Measurements from ENCODE around the gene TOM1L2.
A peak's percentile ranks its signal among the peaks of the same experiment; 100 is the strongest.

The TOM1L2 gene

DNA sequence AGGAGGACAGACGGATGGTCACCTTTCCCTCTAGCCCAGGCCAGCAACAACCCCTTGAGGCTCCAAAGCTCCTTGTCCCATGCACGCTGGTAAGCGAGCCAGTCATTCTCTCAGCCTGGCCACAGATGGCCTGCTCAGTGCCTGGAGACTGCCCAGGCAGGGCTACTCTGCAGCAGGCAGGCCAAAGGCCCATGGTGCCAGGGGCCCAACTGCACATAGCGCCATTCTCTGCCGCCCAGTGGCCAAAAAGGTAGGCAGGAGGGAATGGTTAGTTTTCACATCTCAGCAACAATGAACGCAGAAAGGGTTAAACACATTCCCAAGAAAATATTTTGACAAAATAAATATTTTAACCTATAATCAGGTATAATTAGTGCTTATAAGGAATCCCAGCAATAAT lies 127.7 kb downstream of the TOM1L2 start:
- no peak for DNase-seq

DNA sequence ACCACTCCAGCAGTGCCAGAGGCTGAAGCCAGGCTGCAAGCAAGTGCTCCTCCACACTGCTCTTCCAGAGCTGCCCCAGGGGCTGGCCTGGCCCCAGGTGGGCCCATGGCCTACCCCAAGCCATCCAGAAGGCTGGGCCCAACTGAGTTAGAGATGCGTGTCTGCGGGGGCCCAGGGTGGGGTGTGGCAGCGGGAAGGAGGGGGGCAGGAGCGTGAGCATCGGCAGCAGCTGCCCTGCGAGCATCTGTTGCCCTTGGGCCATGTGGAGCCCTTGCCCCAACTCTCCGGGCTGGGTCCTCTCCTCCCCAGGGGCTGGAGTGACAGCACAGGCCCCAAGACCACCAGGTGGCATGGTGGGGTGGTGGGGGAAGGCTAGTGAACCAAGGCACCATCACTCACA lies 128.1 kb downstream of the TOM1L2 start:
- no peak for DNase-seq

DNA sequence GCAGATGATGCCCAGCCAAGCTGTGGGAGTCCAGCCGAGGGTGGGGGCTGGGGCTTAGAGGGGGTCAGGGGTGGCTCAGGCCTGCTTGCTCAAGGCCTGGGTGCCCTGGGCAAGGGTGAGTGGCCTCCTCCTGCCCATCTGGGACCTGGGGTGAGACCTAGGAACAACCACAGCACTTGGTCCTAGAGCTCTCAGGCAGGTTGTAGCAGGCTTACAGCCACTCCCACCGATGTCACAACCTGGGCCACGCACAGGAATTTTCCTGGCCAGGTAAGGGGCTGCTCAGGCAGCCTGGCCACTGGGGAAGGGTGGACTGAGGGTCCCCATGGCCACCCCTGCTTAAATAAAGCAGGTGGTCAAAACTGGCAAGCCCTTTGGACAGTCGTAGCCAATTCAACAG lies 129.1 kb downstream of the TOM1L2 start:
- DNase-seq, result no peak

DNA sequence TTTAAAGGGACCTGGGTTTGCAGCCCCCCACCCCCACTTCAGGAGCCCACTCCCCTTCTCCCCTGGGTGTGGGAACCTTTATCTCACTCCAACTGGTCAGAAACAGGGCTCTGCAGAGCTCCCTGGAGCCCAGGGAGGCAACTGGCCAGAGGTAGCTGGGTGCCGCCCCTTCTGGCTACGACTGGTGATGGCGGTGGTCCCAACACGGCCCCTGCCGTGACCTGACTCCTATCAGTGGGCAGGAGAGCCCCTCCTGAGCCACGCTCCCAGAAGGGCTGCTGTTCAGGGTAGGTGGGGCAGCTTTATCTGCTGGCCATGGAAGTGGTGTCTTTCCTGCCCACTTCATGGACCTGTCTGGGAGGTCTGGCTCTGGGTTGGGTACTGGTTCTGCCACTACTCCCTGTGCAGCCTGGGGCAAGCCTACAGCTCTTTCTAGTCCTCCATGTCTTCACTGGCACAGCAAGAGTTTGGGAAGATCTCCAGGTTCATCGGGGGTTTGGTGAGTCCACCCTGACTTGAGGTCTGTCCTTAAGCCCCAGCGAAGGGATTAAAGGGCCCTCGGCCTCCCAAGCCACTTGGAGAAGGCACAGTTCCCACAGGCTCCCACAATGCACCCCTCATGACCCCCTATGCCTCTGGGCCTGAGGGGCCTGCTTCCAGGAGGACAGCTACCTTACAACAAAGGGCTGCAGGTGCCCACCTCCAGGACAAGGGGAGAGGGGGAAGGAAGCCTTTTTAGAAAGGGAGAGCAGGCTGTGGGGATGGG lies 129.9 kb downstream of the TOM1L2 start:
- DNase-seq, result no peak

DNA sequence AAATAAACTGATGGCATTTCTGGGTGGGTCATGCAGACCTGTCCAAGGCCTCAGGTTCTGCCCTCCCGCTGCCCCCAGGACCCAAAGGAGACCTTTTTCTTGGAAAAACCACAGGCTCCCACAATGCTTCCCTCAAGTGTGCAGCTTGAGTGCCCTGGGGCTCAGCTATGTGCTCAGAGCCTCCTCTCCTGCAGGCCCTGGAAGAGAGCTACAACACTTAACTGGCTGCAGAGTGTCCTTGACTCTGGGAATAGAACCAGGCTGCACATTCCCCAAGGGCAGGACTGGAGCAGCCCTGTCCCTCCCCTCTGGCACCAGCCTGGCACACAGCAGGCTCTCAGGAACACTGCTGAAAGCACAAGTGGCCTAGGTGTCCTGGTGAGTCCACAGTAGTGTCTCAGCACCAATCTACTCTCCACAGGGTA lies 130.6 kb downstream of the TOM1L2 start:
- peak; percentile 54 for DNase-seq

DNA sequence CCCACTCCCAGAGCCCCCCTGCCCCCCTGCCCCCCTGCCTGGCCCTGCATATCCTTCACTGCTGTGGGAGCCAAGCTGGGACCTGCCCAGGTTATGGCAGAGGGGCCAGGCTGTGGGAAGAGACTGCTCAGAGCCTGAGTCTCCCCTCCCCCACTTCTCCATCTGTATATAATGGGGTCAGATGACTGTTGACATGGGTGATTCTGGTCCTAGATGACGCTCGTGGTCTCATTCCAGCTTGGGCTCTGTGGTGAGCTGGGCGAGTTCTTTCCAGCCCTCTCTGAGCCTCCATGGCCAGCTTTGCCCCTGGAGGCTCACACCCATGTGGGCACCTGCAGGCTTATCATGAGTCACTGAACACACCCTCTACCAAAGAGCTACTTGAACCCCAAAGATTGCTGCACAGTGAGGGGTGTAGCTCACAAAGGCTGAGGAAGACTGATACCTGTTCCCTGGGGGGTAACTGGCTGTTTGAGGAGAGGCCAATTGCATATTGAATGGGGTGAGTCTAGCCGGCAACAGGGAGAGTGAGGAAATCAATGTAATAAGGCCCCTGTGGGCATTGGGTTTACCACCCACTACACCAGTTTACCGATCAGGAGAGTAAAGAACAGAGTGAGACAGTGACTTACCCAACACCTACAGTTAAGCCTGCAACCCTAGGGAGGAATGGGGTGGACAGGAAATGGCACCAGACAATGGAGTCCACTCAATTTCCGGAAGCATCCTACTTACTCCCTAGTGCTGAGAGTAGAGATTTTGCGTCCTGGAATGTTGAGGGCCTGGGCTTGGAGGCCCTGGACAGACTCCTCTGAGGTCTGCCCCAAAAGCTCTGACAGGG lies 131.2 kb downstream of the TOM1L2 start:
- peak; percentile 60 for DNase-seq

DNA sequence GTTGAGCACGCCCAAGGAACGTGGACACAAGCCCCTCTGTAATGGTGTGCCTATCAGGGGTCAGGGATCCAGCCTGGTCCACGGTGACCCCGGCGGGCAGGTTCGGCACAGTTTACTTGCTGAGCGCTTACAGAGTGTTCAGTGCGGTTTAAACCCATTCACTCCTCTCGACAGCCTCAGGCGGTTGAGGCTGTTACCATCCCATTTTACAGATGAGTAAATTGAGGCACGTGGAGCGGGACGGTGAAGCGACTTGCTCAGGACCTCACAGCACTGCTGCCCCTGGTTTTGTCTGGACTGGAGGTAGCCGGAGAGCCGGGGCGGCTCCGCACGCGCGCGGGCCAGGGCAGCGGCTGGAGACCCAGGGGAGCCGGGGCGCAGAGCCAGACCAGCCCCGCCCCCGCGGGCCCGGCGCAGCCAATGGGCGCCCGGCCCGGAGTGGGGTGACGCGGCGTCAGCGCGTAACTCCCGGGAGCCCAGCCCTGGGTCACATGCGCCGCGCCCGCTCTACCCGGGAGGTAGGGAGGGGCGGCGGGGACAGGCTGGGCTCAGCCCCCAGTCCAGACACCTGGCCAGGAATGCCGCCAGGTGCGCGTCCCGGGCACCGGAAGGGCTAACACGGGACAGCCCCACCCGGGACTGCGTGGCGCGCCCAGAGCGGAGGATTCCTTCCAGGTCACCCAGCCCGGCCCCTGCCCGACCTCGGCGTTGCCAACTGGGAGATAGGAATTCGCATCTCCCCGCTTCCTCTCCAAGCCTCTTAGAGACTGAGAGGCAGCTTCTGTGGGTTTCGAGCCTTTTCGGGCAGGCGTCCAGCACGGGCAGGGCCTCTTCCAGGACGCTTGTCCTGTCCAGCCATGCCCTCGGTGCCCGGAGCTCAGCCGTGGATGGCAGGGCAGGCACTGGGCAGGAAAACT lies 132.2 kb downstream of the TOM1L2 start:
- peak; percentile 93 for DNase-seq

DNA sequence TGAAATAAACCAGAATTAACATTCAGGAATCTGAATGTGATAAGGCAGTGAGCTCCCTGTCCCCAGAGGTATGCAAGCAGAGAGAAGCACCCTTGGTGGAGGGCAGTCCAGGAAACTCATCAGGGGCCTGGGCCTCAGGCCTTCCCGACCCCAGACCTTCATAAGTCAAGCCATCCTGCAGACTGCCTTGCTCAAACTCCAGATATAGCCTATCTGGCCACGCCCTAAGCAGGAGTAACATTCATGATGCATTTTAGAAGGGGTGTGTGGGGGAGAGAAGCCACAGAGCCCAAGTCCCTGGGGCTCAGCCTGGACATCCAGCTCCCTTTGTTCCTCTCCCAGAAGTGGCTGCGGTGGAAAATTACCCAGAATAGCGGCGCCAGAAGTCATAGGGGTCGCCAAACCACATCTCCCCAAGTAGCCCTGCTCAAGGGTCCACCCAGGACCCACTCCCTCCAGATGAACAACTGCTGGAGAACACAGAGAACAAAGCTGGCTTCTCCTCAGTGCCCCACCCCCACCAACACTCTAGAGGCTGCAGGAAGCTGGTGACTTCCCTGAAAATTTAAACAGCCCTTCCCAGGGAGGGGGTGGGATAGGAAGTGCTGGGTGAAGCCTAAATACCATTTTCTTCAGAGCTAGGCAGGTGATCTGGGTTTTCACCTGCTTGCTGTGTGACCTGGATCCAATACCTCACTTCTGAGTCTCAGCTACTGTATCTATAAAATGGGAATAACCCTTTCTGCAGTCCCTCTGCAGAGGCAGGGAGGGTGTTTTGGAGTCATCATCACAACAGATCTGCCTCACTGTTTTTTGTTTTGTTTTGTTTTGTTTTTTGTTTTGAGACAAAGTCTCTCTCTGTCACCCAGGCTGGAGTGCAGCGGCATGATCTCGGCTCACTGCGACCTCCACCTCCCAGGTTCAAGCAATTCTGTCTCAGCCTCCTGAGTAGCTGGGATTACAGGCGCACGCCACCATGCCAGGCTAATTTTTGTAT lies 133.9 kb downstream of the TOM1L2 start:
- DNase-seq, result peak; percentile 45

DNA sequence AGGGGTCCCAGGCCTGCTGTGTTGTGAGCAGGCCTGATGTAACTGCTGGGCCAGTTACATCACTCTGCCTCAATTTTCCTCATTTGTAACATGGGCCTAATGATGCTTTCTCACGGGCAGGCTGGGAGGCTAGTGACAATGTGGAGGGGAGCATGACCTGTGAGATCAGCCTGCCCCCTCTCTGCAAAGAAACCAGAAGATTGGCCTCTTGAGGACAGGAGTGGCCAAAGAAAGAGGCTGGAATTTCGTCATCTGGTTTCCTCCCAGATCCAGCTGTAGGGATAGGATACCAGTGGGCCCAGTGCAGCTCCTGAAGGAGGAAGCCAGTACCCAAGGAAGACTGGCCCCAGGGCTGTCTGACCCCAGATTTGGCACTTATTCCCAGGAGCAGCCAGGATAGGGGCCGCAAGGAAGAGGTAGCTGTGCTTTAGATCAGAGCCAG lies 134.8 kb downstream of the TOM1L2 start:
- no peak for DNase-seq

DNA sequence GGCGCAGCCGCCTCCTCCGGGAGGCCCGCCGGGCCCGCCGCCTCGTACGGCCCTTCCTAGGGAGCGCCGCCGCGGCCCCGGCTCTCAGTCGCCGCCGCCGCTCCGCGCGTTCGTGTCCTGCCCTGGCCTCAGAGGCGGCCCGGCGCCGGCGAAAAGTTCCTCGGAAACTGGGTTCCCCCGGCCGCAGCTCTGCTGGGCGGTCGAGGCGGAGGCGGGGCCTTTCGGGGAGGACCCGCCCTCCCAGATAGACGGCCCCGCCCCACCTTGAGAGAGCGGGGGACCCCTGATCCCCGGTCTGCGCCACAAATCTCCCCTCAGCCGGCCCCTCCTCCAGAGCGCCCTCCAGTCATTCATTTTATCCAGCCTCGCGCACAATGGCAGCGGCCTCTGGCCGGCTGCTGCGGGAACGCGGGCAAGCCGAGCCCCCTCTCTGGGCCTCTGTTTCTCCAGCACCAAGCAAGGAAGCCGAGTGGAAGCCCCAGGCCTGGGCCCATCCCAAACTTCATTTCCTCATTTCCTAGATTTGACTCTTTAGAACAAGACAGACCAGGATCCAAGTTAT lies 135.3 kb downstream of the TOM1L2 start, which contains the start of gene SREBF1:
TSS of gene SREBF1 (minus strand) at position 169 of the 562 bp plus-strand sequence. CDS start 169 bp downstream, outside the sequence.
- peak; percentile 79 for DNase-seq

DNA sequence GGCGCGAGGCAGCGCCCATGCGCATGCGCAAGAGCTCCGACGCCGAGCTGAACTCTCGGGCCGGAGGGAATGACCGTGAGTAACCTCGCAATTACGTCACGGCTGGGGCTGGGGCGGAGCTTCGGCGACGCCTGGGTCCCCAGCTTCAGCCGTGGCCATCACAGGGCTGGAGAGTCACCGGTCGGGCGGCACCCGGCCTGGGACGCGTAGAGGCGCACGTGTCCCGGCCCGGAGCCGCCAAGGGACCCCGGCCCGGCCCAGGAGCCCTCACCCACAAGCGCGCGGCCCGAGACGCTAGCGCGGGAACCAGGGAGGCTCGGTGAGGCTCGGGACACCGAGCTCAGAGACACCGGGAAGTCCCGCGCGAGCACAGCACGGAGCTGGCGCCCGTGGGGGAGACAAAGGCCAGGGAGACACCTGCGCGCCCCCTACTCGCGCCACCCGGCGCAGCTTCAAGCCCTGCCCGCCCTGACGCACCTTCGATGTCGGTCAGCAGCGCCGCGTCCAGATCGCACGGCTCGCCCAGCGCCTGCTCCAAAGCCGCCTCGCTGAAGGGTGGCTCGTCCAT lies 135.9 kb downstream of the TOM1L2 start:
- peak; percentile 98 for DNase-seq

DNA sequence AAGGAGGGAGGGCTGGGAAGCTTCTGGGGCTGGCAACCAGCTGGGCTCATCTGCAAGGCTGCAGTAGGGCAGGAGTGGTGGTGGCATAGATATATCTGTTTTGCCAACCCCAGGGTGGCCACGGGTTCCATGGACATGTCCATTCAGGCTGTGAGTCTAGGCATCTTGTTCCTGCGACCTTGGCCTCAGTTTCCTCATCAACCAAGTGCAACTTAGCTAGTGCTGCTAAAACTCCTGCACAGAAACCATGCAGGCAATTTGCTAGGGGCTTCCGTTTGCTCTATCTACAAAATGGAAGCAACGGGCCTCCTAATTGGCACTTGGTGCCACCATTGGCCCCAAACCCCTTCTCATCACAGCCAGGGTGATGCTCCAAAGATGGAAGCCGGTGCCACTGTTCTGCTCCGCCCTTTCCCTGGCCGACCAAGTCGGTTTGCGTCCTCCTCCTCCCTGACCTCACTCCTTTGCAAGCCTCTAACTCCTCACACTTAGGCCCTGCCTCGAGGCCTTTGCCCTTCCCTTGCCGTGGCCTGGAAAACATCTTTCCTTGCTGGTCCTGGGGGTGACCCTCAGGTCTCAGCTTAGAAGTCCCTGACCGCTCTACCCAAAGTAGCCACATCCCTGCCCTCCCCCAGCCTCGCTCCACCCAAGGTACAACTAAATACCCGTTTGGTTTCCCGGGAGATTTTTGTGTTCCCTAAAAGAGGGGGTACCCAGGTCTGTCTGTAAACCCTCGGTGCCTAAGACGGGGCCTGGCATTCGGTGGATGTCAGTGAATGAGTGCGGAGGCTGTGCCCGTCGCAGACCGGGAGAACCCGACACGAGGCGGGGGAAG lies 136.6 kb downstream of the TOM1L2 start:
- no peak for DNase-seq

DNA sequence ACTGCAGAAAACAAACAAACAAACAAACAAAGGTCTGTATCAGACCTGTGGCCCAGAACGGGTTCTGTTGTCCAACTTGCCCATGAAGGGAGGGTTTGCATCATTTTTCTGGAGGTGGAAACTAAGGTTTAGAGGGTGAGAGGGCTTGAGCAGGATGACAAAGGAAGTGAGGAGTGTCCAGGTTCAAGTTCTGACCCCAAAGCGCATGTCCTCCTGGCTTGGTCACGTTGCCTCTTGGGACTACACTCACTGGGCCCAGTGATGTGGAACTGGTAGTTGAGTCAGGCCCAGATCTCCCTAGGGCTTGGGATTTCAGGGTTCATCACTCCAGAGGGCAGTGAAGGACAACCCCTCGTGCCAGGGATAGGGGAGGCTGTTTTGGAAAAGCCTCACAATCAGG lies 137.2 kb downstream of the TOM1L2 start:
- DNase-seq, result no peak

DNA sequence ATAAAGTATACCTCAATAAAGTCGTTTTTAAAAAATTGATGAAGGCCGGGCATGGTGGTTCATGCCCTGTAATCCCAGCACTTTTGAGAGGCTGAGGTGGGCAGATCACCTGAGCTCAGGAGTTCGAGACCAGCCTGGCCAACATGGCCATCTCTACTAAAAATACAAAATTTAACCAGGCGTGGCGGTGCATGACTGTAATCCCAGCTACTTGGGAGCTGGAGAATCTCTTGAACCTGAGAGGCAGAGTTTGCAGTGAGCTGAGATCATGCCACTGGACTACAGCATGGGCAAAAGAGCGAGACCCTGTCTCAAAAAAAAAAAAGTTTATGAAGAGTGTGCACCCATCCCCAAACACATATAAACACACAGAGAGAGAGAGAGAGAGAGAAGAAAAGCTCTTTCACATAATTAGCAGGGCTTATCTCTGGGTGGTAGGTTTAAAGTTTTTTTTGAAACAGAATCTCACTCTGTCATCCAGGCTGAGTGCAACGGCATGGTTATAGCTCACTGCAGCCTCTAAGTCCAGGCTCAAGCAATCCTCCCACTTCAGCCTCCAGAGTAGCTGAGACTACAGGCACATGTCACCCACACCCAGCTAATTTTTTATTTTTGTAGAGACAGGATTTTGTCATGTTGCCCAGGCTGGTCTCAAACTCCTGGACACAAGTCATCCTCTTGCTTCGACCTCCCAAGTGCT lies 138.4 kb downstream of the TOM1L2 start:
- no peak for DNase-seq

DNA sequence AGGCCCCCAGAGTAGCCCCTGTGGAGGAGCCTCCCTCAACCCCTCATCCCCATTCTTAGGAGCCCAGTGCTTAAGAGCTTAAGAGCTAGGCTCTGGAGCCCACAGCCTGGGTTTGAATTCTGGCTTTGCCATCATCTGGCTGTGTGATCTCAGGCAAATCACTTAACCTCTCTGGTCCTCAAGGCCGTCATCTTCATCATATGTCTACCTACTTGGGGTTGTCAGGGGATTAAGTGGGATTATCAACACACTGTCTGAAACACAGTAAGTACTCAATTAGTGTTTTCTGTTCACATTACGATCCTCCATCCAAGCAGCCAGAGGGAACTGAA lies 140.2 kb downstream of the TOM1L2 start:
- DNase-seq, result no peak

DNA sequence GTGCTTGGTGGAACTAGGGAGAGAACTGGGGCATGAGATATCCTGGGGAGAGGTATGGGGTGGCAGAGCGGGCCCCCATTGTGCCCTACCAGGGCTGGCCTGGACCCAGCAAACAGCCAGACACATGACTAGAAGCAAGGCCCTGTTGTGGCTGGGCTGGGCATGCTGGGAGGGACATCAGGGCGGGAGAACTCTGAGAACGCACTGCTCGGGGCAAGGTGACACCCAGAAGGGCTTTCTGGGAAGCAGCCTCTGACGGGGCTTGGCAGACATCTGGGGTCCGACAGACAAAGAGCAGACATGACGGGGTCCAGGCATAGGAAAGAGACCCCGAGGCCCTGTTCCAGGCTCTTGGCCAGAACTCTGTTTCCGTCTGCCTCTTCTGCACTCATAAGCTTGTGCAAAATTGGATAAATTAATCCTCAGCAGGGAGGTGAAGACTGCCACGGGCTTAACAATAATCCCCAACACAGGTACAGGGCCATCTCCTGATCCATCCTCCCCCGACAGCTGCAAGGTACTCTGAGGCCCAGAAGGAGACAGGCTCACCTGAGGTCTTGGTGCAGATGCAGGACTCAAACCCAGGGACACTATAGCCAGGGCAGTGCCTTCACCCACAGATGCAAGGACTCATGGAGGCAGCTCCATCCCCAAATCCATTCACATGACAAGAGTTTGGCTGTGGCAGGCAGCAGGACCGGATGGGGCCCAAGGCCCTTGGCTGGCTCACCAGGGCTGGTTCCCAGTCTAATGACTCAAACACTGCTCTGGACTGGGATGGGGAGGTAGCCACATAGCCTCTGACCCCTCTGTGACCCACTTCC lies 140.8 kb downstream of the TOM1L2 start:
- no peak for DNase-seq

DNA sequence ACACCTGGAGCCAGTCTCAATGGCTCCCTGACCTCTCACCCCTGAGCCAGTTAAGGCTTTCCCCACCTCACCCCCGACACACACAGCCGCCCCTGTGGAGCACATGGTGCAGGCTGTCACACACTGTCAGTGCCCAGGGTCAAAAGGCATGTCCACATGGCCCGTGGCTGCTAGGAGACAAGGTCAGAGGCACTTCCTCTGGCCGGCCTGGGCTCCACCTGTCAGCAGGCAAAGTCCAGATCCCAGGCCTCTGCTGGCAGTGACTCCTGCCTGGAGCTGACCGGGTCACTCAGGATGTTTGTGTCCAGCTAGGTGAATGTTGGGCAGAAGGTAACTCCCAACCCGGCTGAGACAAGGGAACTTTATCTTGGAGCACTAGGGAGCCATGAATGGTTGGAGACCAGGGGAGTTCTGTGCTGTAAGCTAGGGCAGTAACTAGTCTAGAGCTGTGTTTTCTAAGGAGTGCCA lies 141.4 kb downstream of the TOM1L2 start:
- no peak for DNase-seq

DNA sequence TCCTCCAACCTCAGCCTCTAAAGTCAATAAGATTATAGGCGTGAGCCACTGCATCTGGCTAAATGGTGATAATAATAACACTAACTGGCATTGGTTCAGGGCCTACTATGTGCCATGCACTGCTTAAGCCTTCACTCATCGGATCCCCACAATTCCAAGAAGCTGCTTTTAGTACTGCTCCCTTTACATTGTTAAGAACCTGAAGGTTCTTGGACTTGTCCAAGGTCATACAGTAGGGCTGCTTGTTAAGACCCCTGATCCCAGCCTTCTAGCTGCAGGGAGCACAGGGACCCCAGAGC lies 142.0 kb downstream of the TOM1L2 start:
- no peak for DNase-seq
